SK-N-SH (cell line): ENCODE measurements around the gene THSD7B.
"Not testable (repeated sequence)": the region's sequence is repeated elsewhere in the genome, so short reads cannot be mapped to it uniquely, and the experiment has no call there.

Source experiments
- CTCF ChIP-seq: fragments of 200-600 bp; sonication (generic); IDR thresholded peaks from 2 replicates; pipeline ENCODE4 v1.6.1; 2017; ENCODE audit warnings: antibody characterized with exemption, mild to moderate bottlenecking, moderate library complexity
- IRF3 ChIP-seq: fragments of 150-350 bp; IDR thresholded peaks from 2 replicates; pipeline ENCODE4 v1.6.1; 2016; ENCODE audit warnings: mild to moderate bottlenecking, low read depth, low read length
- POLR2AphosphoS5 ChIP-seq: IDR thresholded peaks from 2 replicates; pipeline ENCODE4 v1.6.1; 2012; ENCODE audit warnings: low read depth, low read length
- REST ChIP-seq: IDR thresholded peaks from 2 replicates; pipeline ENCODE4 v1.6.1; 2012; ENCODE audit warnings: mild to moderate bottlenecking, low read depth, low read length, moderate library complexity
- RXRA ChIP-seq: IDR thresholded peaks from 2 replicates; pipeline ENCODE4 v1.4.0; 2012; ENCODE audit warnings: low read depth, mild to moderate bottlenecking, borderline replicate concordance

GRCh38 chr2:137588578-137588977 is 823.2 kb downstream of the THSD7B start:
- not testable (repeated sequence) for TF ChIP-seq CTCF, RXRA, REST, IRF3, POLR2AphosphoS5
